HS-5 (cell line): ENCODE measurements around the gene PPP1R14C.

ENCODE experiments used
- DNase-seq: peaks from one replicate; pipeline ENCODE4 v3.0.0-alpha.2; 2012; ENCODE audit warnings: low read depth

The PPP1R14C gene

DNA sequence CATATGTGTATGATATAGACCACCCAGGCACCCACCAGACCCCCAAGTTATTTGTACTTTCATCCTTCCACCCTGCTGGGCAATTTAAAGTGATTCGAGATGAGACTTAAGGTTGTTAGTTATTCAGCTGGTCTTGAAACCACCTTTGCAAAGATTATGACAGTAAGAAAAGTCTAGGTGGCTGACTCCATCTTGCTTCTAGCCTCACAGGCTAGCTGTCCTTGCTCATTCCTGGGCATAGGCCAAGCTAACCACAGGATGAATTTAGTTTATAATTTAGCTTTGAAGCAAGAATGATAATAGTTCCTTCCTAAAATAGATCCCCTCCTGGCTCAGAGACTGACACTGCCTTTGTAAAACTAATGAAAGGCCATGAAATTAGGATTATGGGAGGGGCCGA, 154.0 kb downstream of the PPP1R14C start:
- no peak for DNase-seq

DNA sequence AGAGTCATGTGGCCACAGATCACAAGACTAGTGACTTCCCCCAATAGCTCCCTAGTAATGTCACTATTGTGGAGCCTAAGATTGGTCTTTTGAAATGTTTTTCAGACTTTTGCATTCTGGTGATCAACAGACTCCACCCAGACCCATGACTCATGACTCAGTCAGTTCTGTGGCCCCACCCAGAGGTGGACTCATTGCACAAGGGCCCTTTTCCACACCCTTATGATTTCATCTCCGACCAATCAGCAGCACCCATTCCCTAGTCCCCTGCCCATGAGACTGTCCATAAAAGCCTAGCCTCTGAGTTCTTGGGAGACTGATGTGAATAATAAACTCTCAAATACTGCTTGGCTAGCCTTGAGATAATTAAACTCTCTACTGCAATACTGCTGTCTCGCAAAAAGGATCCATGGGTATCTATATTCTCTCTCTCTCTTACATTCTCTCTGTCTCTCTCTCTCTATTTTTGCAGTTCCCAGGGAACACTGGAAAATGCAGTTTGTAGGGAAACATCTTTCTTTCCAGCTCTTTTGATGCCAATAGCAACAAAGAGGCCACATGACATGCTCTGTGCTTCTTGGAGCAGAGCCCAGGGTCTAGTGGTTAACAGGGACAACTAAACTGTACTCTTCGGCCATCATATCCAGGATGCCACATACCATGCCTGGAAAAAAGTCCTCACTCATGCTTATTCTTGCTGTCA, 154.6 kb downstream of the PPP1R14C start:
- DNase-seq: no peak

DNA sequence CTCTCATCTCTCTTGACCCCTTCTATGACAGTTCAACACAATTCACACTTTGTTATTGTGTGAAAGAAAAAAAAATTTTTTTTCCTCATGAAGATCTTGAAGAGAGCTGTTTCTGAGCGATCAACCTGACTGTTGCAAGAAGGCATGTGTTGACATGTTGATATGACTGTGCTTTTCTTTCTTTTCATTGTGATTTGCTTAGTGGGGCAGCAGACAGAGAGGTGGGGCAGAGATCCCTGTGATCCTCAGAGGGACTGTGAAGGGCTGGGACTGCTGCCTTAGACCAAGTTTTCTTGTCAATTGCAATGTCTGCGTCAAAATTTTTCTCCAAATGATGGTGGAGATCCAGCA, 155.2 kb downstream of the PPP1R14C start:
- DNase-seq: no peak

GRCh38 chr6:150298676-150299075, 155.8 kb downstream of the PPP1R14C start:
- DNase-seq: no peak
